Esophagus squamous epithelium (tissue), 4 donors: ENCODE data around the gene ASIC1.

Experiments used
- POLR2A ChIP-seq, 4 donors: fragments of 450-650 bp; IDR thresholded peaks; one replicate each; pipeline ENCODE4 v1.6.1; 2017; ENCODE audit warnings: antibody characterized with exemption in 4 of 4, mild to moderate bottlenecking in 4 of 4, moderate library complexity in 3 of 4
- TF ChIP-seq, protein P1 (sequence below), 6 experiments: fragments of 450-650 bp in 4 of 6; fragments of 200-600 bp in 2 of 6; sonication (generic) in 2 of 6; IDR thresholded peaks; one replicate each; pipeline ENCODE4 v1.5.1; 2016 to 2019; ENCODE audit warnings: antibody characterized with exemption in 6 of 6, mild to moderate bottlenecking in 4 of 6, moderate library complexity in 4 of 6

DNA sequence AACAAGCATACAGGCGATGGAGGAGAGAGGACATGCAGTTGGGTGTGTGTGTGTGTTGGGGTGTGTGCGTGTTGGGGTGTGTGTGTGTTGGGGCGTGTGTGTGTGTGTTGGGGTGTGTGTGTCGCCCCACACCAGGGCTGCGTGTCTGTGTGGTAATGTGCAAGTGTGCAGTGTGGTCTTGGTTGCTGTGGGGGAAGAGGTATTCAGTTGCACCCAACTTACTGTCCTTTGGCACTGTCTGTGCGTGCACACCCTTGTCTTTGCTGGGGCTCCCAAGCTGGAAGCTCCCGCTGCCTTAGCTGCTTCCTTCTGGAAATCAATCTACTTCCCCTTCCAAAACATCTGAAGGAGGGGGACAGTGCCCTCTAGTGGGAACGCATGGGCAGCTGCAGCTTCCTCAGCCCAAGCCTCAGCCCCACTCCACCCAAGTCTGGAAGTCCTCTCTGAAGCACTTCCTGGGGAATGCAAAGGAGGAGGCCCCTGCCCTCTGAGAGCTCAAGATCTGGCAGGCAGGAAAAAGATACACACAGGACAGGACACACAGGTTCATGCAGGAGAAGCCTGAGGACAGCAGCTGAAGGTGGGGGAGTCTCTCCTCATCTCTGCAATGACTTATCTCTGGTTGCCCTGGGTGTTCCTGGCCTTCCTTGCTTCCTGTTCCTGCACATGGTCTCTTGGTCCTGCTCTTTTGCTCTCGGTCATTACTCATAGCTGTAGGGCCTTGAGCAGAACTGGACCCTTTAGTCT lies 13.1 kb downstream of the ASIC1 start:
- TF ChIP-seq, protein P1, sequence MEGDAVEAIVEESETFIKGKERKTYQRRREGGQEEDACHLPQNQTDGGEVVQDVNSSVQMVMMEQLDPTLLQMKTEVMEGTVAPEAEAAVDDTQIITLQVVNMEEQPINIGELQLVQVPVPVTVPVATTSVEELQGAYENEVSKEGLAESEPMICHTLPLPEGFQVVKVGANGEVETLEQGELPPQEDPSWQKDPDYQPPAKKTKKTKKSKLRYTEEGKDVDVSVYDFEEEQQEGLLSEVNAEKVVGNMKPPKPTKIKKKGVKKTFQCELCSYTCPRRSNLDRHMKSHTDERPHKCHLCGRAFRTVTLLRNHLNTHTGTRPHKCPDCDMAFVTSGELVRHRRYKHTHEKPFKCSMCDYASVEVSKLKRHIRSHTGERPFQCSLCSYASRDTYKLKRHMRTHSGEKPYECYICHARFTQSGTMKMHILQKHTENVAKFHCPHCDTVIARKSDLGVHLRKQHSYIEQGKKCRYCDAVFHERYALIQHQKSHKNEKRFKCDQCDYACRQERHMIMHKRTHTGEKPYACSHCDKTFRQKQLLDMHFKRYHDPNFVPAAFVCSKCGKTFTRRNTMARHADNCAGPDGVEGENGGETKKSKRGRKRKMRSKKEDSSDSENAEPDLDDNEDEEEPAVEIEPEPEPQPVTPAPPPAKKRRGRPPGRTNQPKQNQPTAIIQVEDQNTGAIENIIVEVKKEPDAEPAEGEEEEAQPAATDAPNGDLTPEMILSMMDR (IDR thresholded peaks at IDR 0.05) = peak; percentile 80 to 95 (median 92)
- no peak for TF ChIP-seq POLR2A (IDR thresholded peaks at IDR 0.05)
